Fibroblast of lung (primary cell): Measurements from ENCODE around the gene E2F6. TPM values are rescaled to one million over a fixed set of nuclear protein-coding genes. Genes with fewer than 3 reads are reported as not detected.

Experiments
- DNase-seq, 2 donors: peaks; one replicate each; pipeline versions ENCODE4 v3.0.0 to v3.0.0-alpha.2; 2010; ENCODE audit warnings: low read depth in 2 of 2
- H2AFZ ChIP-seq: 2 replicates; pipeline ENCODE4 v1.5.1; 2012; ENCODE audit warnings: low read length, control low read depth, inconsistent platforms
- H3K27ac ChIP-seq: 2 replicates; pipeline ENCODE4 v1.5.1; 2011; ENCODE audit warnings: low read length, control low read depth; ENCODE audit not compliant: insufficient read depth
- H3K27me3 ChIP-seq: 2 replicates; pipeline ENCODE4 v1.5.1; 2011; ENCODE audit warnings: mild to moderate bottlenecking, low read length; ENCODE audit not compliant: control insufficient read depth, insufficient read depth
- H3K36me3 ChIP-seq: 2 replicates; pipeline ENCODE4 v1.5.1; 2011; ENCODE audit warnings: low read length; ENCODE audit not compliant: control insufficient read depth, insufficient read depth
- H3K4me1 ChIP-seq: 2 replicates; pipeline ENCODE4 v1.5.1; 2011; ENCODE audit warnings: low read length; ENCODE audit not compliant: control insufficient read depth, insufficient read depth; ENCODE audit errors: extremely low read depth
- H3K4me2 ChIP-seq: 2 replicates; pipeline ENCODE4 v1.5.1; 2011; ENCODE audit warnings: low read length, control low read depth; ENCODE audit not compliant: insufficient read depth; ENCODE audit errors: extremely low read depth
- H3K4me3 ChIP-seq, 4 experiments: fragments of 200-600 bp in 1 of 4; sonication (generic) in 1 of 4; replicated peaks in 1 of 4; 2 replicates each; pipeline ENCODE4 v1.5.1; 2011 to 2016; ENCODE audit warnings: low read length in 4 of 4, low read depth in 3 of 4, mild to moderate bottlenecking in 3 of 4, control low read depth in 2 of 4, inconsistent platforms in 1 of 4, mixed read lengths in 1 of 4; ENCODE audit not compliant: insufficient read depth in 1 of 4; ENCODE audit errors: control extremely low read depth in 1 of 4
- H3K79me2 ChIP-seq: 2 replicates; pipeline ENCODE4 v1.5.1; 2012; ENCODE audit warnings: mild to moderate bottlenecking, low read length, inconsistent platforms; ENCODE audit not compliant: control insufficient read depth, insufficient read depth
- H3K9ac ChIP-seq: 2 replicates; pipeline ENCODE4 v1.5.1; 2011; ENCODE audit warnings: mild to moderate bottlenecking, low read length, control low read depth; ENCODE audit not compliant: insufficient read depth
- H3K9me3 ChIP-seq: 2 replicates; pipeline ENCODE4 v1.5.1; 2012; ENCODE audit warnings: low read depth, low read length; ENCODE audit not compliant: control insufficient read depth, insufficient read depth
- H4K20me1 ChIP-seq: 2 replicates; pipeline ENCODE4 v1.5.1; 2011; ENCODE audit warnings: low read length; ENCODE audit not compliant: control insufficient read depth, insufficient read depth; ENCODE audit errors: extremely low read depth
- EZH2 ChIP-seq: IDR thresholded peaks from 2 replicates; pipeline ENCODE4 v1.5.1; 2012; ENCODE audit warnings: low read length, control low read depth, mild to moderate bottlenecking; ENCODE audit errors: missing control alignments
- polyA plus RNA-seq, 2 donors: library from polyadenylated mRNA; depleted of rRNA in 1 of 2; stranded (reverse) in 1 of 2; unstranded in 1 of 2; fragments of >200 nt; gene quantifications; 2 replicates each; pipeline ENCODE4 v1.2.1, GENCODE V29; 2011 to 2012; ENCODE audit warnings: missing spikeins in 1 of 2
- total RNA-seq: library from RNA; depleted of rRNA; stranded (reverse); fragments of >200 nt; gene quantifications from 2 replicates; pipeline ENCODE4 v1.2.1, GENCODE V29; 2014
- TF ChIP-seq, protein P1 (sequence below), 2 donors: IDR thresholded peaks in 1 of 2; conservative IDR thresholded peaks in 1 of 2; 1 replicate in 1 of 2; 2 replicates in 1 of 2; pipeline ENCODE4 v1.5.1; 2011 to 2012; ENCODE audit warnings: low read length in 2 of 2, control low read depth in 1 of 2, inconsistent platforms in 1 of 2, low read depth in 1 of 2, mild to moderate bottlenecking in 1 of 2

E2F6 gene
- total and polyA plus RNA-seq, 2 donors (not counting 1 experiment from before 2014, with no cell fraction given), result 10.2 to 13.0 TPM

DNA sequence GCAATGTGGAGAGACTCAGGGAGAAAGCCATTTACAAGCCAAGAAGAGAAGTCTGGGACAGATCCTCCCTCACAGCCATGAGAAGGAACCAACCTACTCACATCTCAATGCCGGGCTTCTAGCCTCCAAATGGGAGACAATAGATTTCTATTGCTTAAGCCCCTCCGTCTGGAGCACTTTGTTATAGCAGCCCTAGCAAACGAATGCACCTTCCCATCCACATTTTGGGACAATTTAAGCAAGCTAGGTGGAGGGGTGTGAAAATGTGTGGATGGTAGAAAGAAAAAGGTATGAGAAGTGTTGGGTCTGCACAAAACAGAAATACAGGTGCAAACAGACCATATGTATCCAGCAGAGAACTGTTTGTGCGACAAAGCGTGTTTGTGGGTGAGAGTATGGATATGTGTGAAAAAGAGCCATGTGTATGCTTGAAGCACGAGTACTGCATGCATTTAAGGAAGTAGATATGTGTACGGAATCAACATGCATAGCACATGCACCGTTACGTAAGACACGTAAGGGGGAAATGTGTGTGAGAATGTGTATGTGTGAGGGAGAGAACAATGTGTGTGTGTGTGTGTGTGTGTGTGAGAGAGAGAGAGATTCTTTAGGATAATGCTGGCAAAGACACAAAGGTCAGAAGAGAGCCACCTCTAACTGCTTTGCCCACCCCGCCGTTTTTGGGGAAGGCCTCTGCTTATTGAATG, 13.1 kb upstream of the E2F6 start:
- H3K9me3 ChIP-seq, result no peaks in the 10 kb centered on the region
- H3K36me3 ChIP-seq, result no peaks in the 10 kb centered on the region
- DNase-seq, result no peak
- TF ChIP-seq, protein P1, sequence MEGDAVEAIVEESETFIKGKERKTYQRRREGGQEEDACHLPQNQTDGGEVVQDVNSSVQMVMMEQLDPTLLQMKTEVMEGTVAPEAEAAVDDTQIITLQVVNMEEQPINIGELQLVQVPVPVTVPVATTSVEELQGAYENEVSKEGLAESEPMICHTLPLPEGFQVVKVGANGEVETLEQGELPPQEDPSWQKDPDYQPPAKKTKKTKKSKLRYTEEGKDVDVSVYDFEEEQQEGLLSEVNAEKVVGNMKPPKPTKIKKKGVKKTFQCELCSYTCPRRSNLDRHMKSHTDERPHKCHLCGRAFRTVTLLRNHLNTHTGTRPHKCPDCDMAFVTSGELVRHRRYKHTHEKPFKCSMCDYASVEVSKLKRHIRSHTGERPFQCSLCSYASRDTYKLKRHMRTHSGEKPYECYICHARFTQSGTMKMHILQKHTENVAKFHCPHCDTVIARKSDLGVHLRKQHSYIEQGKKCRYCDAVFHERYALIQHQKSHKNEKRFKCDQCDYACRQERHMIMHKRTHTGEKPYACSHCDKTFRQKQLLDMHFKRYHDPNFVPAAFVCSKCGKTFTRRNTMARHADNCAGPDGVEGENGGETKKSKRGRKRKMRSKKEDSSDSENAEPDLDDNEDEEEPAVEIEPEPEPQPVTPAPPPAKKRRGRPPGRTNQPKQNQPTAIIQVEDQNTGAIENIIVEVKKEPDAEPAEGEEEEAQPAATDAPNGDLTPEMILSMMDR (conservative IDR thresholded peaks at IDR 0.05 in 1 of 2, IDR thresholded peaks at IDR 0.05 in 1 of 2; ENCODE audit: low read depth in 1 of 2, low read length in 2 of 2), result no peak
- TF ChIP-seq EZH2, result no peak
- no peak overlapping the region for H3K27ac ChIP-seq
- no peak overlapping the region for H3K4me3 ChIP-seq
- no peaks in the 10 kb centered on the region for H3K79me2 ChIP-seq
- no peak overlapping the region for H3K9ac ChIP-seq
- H3K4me1 ChIP-seq, result no peaks in the 10 kb centered on the region
- peaks cover 28% of the 10 kb centered on the region for H3K27me3 ChIP-seq
- no peaks in the 10 kb centered on the region for H4K20me1 ChIP-seq
- no peak overlapping the region for H3K4me2 ChIP-seq
- no peak overlapping the region for H2AFZ ChIP-seq

DNA sequence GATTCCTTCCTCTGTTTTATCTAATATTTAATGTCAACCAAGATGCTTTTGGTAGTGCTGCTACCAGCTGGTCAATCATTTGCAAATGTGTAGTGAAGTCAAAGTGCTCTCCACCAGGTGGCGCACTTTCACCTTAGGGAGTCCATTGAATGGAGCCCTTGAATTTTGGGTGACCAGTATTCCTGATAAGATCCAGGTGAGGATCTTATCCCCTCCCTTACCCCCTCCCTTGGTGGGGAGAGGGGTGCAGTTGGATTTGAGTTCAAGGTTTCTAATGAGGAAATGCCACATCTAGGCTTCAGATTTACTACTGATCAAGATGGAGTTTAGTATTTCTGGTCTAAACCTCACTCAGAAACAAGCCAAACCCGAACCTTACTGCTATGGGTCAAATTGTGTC, 12.0 kb upstream of the E2F6 start:
- no peaks in the 10 kb centered on the region for H3K36me3 ChIP-seq
- no peaks in the 10 kb centered on the region for H3K9me3 ChIP-seq
- peak; percentile 67 to 88 for DNase-seq
- no peaks in the 10 kb centered on the region for H3K4me1 ChIP-seq
- TF ChIP-seq, protein P1 (conservative IDR thresholded peaks at IDR 0.05 in 1 of 2, IDR thresholded peaks at IDR 0.05 in 1 of 2; ENCODE audit: low read depth in 1 of 2, low read length in 2 of 2), result peak; percentile 82 to 85
- TF ChIP-seq EZH2, result no peak
- H3K4me3 ChIP-seq, result no peak overlapping the region
- no peak overlapping the region for H3K9ac ChIP-seq
- no peak overlapping the region for H3K4me2 ChIP-seq
- no peaks in the 10 kb centered on the region for H3K79me2 ChIP-seq
- H2AFZ ChIP-seq, result no peak overlapping the region
- H4K20me1 ChIP-seq, result no peaks in the 10 kb centered on the region
- no peak overlapping the region for H3K27ac ChIP-seq
- peaks cover 27% of the 10 kb centered on the region for H3K27me3 ChIP-seq

DNA sequence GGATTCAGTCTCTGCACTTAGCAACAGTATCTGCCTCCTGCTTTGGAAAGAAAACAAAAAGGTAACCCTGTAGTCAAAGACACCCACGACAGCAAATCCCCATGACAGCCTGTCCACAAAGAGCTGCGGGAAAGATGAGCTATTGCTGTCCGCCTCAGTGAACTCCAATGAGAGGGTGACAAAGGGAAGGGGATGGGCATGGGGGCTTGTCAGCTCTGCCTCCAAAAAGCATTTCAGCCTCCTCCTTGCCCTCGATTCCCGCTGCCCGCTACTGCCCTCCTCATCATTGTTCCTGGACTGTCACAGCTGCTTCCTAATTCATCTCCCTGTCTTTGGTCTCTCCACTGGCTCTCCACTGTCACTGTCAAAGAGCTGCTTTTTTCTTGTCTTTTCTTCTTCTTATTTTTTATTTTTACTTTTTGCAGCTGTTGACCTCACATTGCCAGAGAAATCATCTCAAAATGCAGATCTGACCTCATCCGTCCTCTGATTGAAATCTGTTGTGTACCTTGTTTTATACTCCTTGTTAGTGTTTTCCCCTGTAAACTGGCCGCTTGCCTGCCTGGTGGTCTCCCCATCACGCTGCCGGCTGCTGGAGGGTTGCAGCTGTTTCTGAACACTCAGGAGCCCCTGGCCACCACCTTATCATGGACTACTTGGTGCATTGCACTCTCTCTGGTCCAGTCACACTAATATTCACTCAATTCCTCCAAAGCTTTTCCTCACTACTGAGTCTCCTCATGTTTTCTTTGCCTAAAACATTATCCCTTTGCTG, 7.9 kb upstream of the E2F6 start:
- Histone ChIP-seq H3K4me2 (no peak overlapping the region), H3K27me3 (peaks cover 23% of the 10 kb centered on the region), H2AFZ (no peak overlapping the region), H3K36me3 (no peaks in the 10 kb centered on the region), H3K79me2 (no peaks in the 10 kb centered on the region), H3K27ac (no peak overlapping the region), H4K20me1 (no peaks in the 10 kb centered on the region), H3K9ac (no peak overlapping the region), H3K9me3 (no peaks in the 10 kb centered on the region), H3K4me1 (no peaks in the 10 kb centered on the region), H3K4me3 (no peak overlapping the region)
- no peak for TF ChIP-seq EZH2
- TF ChIP-seq, protein P1 (conservative IDR thresholded peaks at IDR 0.05 in 1 of 2, IDR thresholded peaks at IDR 0.05 in 1 of 2; ENCODE audit: low read depth in 1 of 2, low read length in 2 of 2), result no peak
- DNase-seq, result no peak
